Activated CD4-positive, alpha-beta T cell treated with anti-CD3 and anti-CD28 coated beads for 4 hours (primary cell): Measurements from ENCODE around the gene TRIM71.

Experiments used
- DNase-seq, 2 donors: peaks; one replicate each; pipeline ENCODE4 v3.0.0-alpha.2; 2020

The TRIM71 gene

DNA sequence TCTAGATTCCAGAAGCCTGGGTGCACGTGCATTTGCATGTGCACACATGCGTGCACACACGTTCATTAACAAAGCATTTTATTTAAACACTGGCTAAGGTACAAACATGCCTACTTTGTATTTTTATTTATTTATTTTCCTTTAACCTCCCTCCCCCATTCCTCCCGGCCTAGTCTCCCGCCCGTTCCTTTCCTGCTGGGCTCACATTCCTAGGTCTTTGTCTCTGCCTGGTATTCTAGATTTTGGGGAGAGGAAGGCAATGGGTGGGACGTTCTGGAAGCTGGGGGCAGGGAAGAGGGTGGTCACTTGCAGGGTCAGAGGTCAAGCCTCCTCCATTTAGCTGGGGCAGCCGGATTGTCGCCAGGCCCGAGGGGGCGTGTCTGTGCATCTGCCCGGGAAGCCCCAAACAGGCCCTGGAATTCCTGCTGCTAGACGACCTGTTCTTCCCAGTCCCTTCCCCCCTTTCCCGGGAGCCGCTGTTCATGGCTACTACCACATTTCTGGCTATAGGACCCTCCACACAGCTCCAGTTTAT, 51.8 kb downstream of the TRIM71 start:
- no peak for DNase-seq

DNA sequence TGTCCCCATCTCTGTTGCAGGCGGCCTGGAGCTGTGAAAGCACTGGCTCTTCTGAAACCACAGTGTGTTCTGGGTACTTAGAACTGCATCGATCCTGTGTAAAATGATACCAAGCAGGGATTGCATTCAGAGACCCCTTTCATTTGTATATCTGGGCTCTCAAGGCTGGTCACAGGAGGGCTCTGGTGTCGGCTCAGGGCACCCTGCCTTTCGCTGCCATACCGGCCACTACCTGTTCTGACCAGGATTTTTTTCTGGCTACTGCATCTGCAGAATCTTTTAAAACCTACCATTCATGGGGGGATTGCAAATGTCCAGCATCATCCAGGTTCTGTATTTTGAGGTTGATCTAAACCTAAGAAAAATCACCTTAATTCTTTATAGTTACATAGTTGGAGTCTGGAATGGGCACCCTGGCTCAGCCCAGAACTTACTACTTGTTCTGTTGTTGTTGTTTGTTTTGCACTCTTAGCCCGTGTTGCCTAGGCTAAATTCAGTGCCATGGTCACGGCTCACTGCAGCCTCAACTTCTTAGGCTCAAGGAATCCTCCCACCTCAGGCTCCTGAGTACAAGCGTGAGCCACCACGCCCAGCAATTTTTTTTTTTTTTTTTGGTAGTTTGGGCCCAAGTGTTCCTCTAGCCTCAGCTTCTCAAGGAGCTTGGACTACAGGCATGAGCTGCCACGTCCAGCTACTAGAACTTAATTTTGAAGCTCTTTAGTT, 52.7 kb downstream of the TRIM71 start:
- DNase-seq: no peak

DNA sequence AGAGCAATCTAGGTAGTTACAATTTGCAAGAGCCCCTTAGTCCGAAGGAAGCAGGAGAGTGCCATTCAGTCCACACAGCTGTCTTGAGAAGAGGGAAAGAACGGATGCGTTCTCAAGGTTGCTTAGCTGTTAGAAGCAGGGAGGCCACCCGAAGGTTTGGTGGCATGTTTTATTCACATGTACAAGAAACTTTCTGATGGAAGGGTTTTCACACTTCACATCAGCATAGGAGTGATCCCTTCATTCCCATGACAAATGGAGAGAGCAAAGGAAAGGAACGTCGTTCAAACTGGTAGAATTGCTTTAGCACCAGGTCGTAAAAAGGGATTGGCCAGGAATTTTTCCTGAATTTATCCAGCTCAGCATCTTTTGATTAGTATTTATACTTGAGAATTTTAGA, 53.5 kb downstream of the TRIM71 start:
- DNase-seq: no peak

DNA sequence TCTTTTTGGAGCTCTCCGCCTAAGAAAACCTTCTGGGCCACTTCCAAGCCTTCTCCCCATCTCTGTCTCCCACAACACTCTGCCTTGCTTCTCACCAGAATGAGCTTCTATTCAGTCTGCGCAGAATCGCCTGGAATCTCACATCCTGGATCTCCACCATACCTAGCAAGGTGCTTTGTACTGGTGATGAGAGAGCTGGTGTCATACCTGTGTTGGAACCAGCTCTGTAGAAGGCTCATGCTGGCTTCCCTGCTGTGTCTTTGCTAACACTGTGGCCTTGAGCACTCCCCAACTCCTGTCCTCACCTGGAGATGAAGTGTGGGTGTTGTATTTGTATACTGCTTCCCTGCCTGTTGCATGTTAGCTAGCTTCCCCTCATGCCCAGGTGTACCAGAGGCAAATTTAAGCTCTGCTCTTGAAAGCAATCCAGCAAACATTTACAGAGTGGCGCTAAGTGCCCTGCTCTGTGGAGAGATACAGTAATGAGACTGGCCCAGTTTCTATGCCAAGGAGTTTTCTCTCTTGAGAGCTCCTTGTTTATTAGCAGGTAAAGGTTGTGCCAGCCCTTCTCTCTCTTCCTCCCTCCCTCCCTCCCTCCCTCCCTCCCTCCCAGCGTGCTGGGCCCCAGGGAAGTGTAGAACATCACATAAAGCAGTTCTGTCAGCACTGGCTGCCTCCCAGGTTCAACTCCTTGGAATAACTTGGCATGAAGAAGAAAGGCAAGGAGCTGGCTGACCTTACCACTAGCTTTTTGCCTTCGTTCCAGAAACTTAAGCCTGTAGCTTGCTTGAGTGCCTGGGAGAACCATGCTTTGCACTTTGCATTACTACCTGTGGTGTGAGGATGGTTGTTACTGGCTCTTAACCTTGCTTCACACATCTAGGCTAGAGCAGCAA, 54.9 kb downstream of the TRIM71 start:
- DNase-seq: no peak

DNA sequence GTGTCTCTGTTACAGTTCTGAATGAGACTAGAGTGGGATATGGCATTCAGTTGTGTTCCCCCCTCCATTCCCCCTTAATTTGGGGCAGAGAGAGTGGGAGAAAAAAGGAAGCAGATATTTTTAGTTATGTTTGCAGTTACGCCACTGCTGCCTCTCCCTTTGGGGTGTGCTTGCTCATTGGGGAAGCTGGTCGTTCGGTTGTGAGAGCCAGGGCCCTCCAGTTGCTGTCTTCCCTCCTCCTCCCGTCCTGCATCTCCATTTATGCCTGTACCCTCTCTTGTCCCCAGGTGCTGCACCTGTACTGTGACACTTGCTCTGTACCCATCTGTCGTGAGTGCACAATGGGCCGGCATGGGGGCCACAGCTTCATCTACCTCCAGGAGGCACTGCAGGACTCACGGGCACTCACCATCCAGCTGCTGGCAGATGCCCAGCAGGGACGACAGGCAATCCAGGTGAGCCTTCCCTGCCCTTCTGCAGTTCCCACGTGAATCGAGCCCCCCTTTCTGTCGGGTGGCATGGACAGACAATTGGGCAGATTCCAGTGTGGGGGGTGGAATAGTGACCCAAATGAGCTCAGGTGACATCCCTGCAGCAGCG, 55.8 kb downstream of the TRIM71 start:
- no peak for DNase-seq

DNA sequence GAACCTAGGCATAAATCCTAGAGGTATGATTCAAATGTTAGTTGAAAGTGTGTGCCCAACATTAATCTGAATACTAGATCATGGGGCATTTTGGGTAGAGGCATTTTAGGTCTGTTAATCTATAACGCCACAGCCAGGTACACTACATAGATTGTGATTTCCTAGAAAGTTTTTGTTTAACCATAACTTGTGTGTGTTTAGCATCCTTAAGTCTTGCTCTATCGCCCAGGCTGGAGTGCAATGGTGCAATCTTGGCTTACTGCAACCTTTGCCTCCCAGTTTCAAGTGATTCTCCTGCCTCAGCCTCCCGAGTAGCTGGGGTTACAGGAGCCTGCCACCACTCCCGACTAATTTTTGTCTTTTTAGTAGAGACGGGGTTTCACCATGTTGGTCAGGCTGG, 59.1 kb downstream of the TRIM71 start:
- DNase-seq: no peak

DNA sequence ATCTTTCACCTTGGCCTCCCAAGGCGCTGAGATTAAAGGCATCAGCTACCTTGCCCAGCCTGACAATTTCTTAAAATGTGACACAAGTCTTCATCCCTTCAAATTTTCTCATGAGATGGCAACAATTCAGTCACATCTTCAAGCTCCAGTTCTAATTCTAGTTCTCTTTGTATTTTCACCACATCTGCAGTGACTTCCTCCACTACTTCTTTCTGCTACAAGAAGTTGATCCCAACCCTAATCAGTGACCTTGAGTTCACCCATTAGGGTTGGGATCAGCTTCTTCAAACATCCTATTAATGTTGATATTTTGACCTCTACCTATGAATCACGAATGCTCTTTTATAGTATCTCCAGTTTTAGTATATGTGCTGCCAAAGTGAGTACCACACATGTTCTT, 59.8 kb downstream of the TRIM71 start:
- DNase-seq: no peak

DNA sequence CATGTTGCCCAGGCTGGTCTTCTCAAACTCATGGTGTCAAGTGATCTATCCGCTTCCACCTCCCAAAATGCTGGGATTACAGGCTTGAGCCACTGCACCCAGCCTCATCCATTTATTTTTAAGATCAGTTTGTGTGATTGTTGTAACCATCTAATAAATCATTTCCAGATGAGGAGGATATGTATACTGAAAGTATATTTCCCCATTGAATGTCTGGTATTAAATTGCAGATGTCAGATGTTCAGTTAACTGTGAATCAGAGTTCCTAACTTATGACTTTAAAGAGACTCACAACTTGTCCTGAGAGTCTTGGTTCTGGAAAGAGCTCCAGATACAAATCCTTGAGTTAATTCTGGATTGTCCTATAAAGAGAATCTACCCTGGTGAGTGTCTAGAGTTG, 62.4 kb downstream of the TRIM71 start:
- no peak for DNase-seq

DNA sequence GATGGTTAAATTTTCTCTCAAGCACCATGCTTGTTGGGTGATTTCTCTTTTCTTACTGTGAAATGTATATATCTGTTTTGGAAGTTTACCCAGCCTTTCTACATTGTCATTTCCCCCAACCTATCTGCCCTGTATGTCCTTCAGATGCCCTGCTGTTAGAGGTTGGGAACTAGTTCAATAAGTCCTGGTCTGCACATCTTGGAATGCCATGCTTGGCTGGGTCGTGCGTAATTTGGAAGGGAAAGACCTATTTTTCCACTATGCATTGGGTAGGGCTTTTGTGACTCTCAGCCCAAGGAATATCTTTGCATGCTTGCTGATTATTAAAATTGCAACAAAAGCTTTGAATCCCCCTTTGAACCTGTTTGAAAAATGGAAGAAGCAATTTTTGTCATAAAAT, 63.8 kb downstream of the TRIM71 start:
- no peak for DNase-seq

DNA sequence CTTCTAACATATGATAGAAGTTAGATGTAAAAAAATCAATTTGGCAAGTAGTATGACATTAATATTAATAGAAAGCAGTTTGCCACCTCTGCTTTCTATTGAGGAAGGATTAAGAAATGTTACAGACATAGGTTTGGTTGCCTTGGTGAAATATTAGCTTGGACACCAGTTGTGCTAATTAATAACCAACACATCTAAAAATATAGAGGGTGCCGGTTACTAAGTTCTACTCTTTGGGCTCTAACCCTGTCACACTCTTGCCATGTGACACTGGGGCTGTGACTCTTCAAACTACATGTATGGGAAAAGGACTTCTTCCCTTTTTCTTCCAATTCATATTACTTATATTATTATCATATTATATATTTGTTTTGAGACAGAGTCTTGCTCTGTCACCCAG, 64.4 kb downstream of the TRIM71 start:
- no peak for DNase-seq

DNA sequence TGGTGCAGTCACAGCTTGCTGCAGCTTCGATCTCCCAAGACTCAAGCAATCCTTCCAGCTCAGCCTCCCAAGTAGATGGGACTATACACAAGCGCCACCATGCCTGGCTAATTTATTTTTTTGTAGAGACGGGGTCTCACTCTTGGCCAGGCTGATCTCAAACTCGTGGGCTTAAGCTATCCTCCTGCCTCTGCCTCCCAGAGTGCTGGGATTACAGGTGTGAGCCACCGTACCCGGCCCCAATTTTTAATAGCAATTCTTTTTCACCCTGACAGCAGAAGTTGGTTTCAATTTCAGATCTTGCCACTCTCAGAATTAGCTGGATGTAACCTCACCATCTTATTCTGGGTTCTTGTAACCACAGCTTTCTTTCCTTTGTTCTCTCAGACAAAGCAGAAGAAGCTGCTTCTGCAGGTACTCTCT, 64.8 kb downstream of the TRIM71 start:
- DNase-seq: no peak

DNA sequence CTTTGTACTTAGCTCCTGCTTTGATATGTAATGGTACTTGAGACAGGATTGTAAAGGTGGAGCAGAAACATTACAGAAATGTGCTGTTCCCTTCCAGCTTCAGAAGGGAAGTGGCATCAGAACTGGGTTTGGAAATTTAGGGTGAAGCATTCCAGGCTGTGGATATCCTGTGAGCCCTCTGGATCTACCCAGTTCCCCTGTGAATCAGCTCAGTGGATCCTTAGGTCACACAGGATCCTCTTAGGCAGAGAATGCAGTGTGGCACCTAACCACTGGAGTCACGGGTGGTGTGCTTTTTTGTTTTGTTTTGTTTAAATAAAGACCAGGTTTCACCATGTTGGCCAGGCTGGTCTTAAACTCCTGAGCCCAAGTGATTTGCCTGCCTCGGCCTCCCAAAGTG, 66.0 kb downstream of the TRIM71 start:
- no peak for DNase-seq

DNA sequence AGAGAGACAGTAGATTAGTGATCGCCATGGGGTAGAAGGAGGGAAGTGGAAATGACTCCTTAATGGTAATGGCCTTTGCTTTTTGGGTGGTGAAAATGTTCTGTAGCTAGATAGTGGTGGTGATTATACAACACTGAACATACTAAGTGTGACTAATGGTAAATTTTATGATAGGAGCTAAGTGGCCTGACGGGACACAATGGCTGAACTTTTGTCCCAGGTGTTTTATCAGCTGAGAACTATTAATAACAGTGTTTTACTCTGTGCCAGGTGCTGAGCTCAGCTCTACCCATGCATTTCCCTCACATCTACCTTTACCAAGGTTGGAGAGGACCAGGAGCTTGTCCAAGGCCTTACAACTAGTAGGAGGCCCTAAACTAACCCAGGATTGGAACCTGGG, 66.8 kb downstream of the TRIM71 start:
- no peak for DNase-seq

DNA sequence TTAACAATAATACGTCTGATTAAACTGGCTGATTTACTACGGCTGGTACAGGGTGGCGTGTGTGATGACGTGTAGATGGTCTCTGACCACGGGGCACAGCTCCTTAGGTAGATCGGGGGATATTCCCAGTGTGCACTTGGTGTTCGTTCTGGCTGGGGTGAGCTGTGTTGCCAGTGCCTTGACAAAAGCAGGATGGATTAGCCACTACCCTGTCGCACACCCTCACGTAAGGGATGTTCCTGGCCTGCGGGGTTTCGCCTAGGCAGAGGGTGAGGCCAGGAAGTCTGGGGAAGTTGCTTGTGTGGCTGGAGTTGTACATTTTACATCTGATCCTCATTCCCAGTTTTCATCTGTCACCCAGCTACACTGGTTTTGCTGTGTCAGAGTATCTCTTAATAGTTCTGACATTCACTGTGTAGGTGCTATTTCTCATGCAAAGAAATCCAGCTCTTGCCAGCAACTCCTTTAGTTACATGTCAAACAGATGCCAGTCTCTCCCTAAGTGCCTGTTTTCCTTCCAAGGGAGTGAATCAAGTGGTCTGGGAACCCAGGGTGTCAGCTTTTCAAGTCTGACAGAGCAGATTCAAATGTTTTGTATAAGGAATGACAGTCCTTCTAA, 67.6 kb downstream of the TRIM71 start:
- no peak for DNase-seq

DNA sequence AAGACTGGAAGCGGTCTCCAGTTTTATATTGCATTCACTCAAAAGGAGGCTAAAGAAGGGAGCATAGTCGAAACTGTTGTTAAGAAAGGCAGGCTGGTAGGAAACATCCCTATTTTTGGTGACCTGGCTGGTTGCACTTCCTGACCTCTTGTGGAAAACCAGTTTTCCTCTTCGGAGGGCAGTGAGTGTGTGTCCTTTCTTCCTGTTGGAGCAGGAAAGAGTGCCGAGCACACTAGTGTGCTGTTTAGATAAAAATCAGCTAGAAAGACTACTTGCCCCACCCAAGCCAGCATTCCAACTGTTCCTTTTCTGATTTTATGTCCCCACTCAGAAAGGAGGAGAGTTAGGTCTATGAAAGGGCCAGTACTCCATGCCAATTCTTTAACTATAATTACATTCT, 68.5 kb downstream of the TRIM71 start:
- DNase-seq: no peak

DNA sequence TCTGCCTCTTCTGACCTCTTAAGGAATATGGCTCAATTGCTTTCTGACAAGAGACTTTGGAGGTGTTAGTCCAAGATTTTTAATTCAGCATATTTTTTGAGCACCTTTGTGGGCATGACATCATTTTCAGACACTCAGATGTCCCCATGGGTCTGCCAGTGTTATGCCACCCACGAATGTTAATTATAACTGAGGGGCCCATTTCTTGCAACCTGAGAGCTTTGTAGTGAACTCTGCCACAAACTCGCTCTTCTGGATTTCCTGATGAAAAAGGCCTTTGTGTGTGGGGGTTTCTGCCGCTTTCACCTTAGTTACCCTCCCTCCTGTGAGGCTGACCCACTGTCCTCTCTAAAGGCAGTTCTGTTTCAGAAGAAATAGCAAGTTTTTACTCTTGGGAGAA, 69.1 kb downstream of the TRIM71 start:
- no peak for DNase-seq

DNA sequence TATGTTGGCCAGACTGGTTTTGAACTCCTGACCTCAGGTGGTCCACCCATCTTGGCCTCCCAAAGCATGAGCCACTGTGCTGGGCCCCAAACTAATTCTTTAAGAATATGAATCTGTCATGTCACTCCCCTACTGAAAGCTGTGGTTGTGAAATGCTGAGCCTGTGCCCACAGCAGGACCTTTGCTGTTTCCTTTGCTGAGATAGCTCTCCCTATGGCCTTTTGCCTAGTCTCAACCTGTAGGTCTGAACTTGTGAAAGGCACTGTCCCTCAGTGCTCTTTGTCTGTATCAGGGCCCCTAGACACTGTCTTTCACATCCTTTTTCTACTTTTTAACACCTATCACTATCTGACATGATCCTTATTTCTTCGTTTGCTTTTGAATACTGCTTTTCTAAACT, 70.9 kb downstream of the TRIM71 start:
- DNase-seq: no peak

DNA sequence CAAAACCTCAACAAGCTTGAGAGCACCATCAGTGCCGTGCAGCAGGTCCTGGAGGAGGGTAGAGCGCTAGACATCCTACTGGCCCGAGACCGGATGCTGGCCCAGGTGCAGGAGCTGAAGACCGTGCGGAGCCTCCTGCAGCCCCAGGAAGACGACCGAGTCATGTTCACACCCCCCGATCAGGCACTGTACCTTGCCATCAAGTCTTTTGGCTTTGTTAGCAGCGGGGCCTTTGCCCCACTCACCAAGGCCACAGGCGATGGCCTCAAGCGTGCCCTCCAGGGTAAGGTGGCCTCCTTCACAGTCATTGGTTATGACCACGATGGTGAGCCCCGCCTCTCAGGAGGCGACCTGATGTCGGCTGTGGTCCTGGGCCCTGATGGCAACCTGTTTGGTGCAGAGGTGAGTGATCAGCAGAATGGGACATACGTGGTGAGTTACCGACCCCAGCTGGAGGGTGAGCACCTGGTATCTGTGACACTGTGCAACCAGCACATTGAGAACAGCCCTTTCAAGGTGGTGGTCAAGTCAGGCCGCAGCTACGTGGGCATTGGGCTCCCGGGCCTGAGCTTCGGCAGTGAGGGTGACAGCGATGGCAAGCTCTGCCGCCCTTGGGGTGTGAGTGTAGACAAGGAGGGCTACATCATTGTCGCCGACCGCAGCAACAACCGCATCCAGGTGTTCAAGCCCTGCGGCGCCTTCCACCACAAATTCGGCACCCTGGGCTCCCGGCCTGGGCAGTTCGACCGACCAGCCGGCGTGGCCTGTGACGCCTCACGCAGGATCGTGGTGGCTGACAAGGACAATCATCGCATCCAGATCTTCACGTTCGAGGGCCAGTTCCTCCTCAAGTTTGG, 72.9 kb downstream of the TRIM71 start:
- DNase-seq: no peak

DNA sequence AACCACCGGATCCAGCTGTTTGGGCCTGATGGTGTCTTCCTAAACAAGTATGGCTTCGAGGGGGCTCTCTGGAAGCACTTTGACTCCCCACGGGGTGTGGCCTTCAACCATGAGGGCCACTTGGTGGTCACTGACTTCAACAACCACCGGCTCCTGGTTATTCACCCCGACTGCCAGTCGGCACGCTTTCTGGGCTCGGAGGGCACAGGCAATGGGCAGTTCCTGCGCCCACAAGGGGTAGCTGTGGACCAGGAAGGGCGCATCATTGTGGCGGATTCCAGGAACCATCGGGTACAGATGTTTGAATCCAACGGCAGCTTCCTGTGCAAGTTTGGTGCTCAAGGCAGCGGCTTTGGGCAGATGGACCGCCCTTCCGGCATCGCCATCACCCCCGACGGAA, 73.6 kb downstream of the TRIM71 start:
- no peak for DNase-seq

DNA sequence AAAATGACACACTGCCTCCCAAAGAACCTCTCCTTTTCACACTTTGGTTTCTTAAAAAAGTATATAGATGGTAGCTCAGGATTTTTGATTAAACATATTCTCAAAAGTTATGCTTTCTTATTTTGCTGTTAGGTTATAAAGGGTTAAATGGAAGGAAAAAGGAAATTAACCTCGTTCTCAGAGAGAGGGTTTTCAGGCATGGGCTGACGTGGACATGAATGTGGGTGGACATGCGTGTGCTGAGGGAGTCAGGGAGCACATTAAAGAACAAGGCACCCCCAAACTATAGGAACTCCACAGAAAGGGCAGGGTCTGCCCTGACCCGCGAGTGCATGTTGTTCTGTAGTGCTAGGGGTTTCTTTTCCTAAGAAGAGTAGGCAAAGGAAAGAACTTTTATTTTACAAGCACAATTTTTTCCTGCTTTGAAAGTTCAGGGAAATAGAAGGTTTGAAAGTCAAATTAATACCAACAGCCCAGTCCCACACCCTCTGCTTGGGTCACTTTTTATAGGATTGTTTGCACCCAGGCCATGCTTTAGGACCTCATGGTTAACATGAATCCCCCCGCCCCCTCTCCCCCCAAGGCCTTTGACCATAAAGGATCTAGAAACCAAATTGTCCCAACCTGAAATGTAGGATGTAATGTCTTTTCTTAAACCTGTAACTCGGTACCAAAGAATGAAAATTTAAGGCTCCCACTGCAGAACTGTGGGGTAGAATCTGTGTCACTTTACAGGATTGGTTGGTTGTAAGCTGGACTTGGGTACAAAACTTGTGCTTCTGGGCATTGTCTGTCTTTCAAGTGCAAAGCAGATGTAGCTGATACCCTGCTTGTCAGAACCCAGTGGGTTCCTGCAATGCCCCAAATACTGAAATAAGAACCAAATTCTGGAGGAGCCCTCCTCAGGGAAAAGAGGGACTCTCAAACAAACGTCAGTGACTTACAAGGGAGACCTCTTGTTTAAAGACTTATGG, 75.1 kb downstream of the TRIM71 start:
- DNase-seq: no peak

DNA sequence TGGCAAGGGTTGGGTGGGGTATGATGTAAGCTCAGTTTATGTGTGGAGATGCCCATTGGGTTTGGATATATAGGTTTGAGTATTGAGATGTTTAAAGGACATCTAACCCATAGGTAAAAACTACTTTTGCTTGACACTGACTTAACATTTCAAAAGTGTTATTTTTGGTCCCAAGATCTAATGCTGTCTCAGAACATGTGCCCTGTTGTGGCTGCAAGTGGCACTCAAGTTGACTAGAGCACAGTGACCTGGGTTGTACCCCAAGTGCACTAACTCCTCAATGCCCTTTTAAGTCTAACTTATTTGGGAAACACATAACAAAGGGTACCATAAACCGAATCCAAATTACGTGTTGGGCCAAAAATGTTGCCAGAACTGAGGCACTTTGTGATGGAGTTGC, 77.2 kb downstream of the TRIM71 start:
- DNase-seq: no peak
